Measurements from ENCODE around the gene NRN1.

NRN1 gene

GRCh38 chr6:5958921-5959320 lies 47.8 kb downstream of the NRN1 start:
- H3K27ac ChIP-seq (ENCODE audit: insufficient read depth, low read length, poor library complexity, severe bottlenecking), result no peak overlapping the region
- H3K27me3 ChIP-seq (replicated peaks; ENCODE audit: control insufficient read depth, insufficient read depth, low read length, poor library complexity, severe bottlenecking), result no peaks in the 10 kb centered on the region
- H3K4me1 ChIP-seq (ENCODE audit: control insufficient read depth, insufficient read depth, low read length, poor library complexity, severe bottlenecking), result no peaks in the 10 kb centered on the region
- H3K36me3 ChIP-seq (ENCODE audit: control insufficient read depth, insufficient read depth, low read length), result no peaks in the 10 kb centered on the region
- H3K9me3 ChIP-seq (ENCODE audit: control insufficient read depth, low read length), result no peaks in the 10 kb centered on the region
- DNase-seq, result no peak
- H3K4me3 ChIP-seq (ENCODE audit: insufficient read depth, low read depth, low read length, poor library complexity, severe bottlenecking), result no peak overlapping the region

- Histone ChIP-seq H3K4me3 (ENCODE audit: insufficient read depth, low read depth, low read length, poor library complexity, severe bottlenecking) (no peak overlapping the region), H3K9me3 (ENCODE audit: control insufficient read depth, low read length) (no peaks in the 10 kb centered on the region), H3K27me3 (replicated peaks; ENCODE audit: control insufficient read depth, insufficient read depth, low read length, poor library complexity, severe bottlenecking) (no peaks in the 10 kb centered on the region), H3K36me3 (ENCODE audit: control insufficient read depth, insufficient read depth, low read length) (no peaks in the 10 kb centered on the region), H3K4me1 (ENCODE audit: control insufficient read depth, insufficient read depth, low read length, poor library complexity, severe bottlenecking) (no peaks in the 10 kb centered on the region), H3K27ac (ENCODE audit: insufficient read depth, low read length, poor library complexity, severe bottlenecking) (no peak overlapping the region)
- no peak for DNase-seq
These were observed 49.8 kb downstream of the NRN1 start for GRCh38 chr6:5956939-5957338.

GRCh38 chr6:5950361-5950785 lies 56.4 kb downstream of the NRN1 start:
- DNase-seq, result no peak

More at GRCh38 chr6:5950361-5950785, 56.4 kb downstream of the NRN1 start:
- no peaks in the 10 kb centered on the region for H3K4me1 ChIP-seq (ENCODE audit: control insufficient read depth, insufficient read depth, low read length, poor library complexity, severe bottlenecking)
- H3K27me3 ChIP-seq (replicated peaks; ENCODE audit: control insufficient read depth, insufficient read depth, low read length, poor library complexity, severe bottlenecking), result no peaks in the 10 kb centered on the region
- no peak overlapping the region for H3K4me3 ChIP-seq (ENCODE audit: insufficient read depth, low read depth, low read length, poor library complexity, severe bottlenecking)
- H3K27ac ChIP-seq (ENCODE audit: insufficient read depth, low read length, poor library complexity, severe bottlenecking), result no peak overlapping the region
- no peaks in the 10 kb centered on the region for H3K9me3 ChIP-seq (ENCODE audit: control insufficient read depth, low read length)
- no peaks in the 10 kb centered on the region for H3K36me3 ChIP-seq (ENCODE audit: control insufficient read depth, insufficient read depth, low read length)
